Thyroid gland (tissue), 4 donors: ENCODE results near the gene STOX2. TPM values are rescaled to one million over a fixed set of nuclear protein-coding genes. Genes with fewer than 3 reads are reported as not detected.

Experiments used
- DNase-seq, 2 donors: peaks; one replicate each; pipeline ENCODE4 v3.0.0-alpha.2; 2019
- H3K27ac ChIP-seq, 3 donors: fragments of 200-600 bp; sonication (generic); 1 replicate in 2 of 3; 2 replicates in 1 of 3; pipeline ENCODE4 v1.5.1; 2016 to 2019; ENCODE audit warnings: mild to moderate bottlenecking in 1 of 3, moderate library complexity in 1 of 3
- H3K27me3 ChIP-seq: fragments of 200-600 bp; sonication (generic); one replicate; pipeline ENCODE4 v1.5.1; 2019
- H3K36me3 ChIP-seq, 2 donors: fragments of 200-600 bp; sonication (generic); one replicate each; pipeline ENCODE4 v1.5.1; 2016 to 2019
- H3K4me1 ChIP-seq, 2 donors: fragments of 200-600 bp; sonication (generic); one replicate each; pipeline ENCODE4 v1.5.1; 2017 to 2019
- H3K4me3 ChIP-seq, 3 donors: fragments of 200-600 bp; sonication (generic); replicated peaks in 1 of 3; 1 replicate in 2 of 3; 2 replicates in 1 of 3; pipeline ENCODE4 v1.5.1; 2016; ENCODE audit warnings: mild to moderate bottlenecking in 1 of 3
- H3K9me3 ChIP-seq: fragments of 200-600 bp; sonication (generic); one replicate; pipeline ENCODE4 v1.5.1; 2017
- POLR2A ChIP-seq, 2 donors: fragments of 450-650 bp; IDR thresholded peaks; one replicate each; pipeline ENCODE4 v1.6.1; 2017; ENCODE audit warnings: antibody characterized with exemption in 2 of 2, mild to moderate bottlenecking in 2 of 2, moderate library complexity in 1 of 2
- WGBS, 2 donors: methylation state at CpG; one replicate each; pipeline ENCODE4 v1.1.5; 2017; 5-methylcytosine and 5-hydroxymethylcytosine counted together
- intact Hi-C: fragments of 100-400 bp; cut with DNase I; formaldehyde crosslinking; loops from one replicate; pipeline ENCODE4 v1.15.1; 2023
- total RNA-seq, 4 donors: library from RNA; depleted of rRNA; stranded (reverse); fragments of >200 nt; gene quantifications; one replicate each; pipeline ENCODE4 v1.2.3, GENCODE V29; 2016
- TF ChIP-seq, protein P1 (sequence below), 6 experiments: fragments of 200-600 bp in 3 of 6; fragments of 450-650 bp in 3 of 6; sonication (generic) in 3 of 6; IDR thresholded peaks; one replicate each; pipeline ENCODE4 v1.5.1; 2016 to 2019; ENCODE audit warnings: antibody characterized with exemption in 6 of 6, mild to moderate bottlenecking in 2 of 6, inconsistent platforms in 1 of 6, moderate library complexity in 1 of 6

STOX2 gene
- total RNA-seq, 4 donors from 2014 or later = 27.3 to 57.7 (median 43.3) TPM

DNA sequence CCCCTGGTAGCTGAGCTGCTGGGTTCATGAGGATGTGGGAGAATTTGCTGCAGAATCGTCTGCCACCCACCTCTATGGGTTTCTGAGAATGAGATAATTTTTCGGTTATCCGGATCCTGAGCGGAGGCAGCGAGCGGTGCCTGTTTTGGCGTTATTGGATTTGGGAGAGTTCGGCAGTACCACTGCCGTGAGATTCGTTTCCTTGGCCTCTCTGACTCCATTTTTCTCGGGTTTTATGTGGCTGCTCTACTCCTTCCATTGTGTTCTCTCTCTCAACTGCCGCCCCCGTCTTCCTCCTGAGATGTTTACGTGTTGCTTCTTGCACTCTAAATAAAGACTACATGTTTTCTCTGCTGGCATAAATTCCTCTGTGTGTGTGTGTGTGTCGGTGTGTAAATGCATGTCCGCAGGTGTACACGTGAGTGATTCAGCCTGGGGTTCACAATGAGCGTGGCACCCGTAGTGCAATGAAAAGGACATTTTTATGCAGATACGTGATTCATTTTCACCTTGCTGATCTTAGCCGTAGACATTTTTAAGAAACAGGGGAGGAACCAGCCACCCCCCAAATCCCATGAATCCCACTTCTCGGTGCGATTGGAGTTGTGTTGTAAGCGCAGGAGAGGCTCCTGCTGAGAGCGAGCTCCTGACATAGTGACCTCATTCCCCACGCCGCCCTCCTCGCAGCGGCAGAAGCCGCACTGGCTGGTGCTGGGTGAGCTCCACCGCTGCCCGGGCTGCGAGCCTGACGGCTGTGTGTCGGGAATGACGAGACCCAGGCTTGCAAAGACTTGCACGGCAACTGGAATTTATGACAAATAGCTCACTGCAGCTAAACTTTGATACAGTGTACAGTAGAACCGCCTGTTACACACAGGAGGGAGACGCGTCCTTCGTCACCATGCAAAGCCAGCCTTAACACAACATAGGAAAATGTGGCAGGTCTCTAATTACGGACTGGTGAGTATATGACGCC lies 82.2 kb downstream of the STOX2 start:
- TF ChIP-seq, protein P1, sequence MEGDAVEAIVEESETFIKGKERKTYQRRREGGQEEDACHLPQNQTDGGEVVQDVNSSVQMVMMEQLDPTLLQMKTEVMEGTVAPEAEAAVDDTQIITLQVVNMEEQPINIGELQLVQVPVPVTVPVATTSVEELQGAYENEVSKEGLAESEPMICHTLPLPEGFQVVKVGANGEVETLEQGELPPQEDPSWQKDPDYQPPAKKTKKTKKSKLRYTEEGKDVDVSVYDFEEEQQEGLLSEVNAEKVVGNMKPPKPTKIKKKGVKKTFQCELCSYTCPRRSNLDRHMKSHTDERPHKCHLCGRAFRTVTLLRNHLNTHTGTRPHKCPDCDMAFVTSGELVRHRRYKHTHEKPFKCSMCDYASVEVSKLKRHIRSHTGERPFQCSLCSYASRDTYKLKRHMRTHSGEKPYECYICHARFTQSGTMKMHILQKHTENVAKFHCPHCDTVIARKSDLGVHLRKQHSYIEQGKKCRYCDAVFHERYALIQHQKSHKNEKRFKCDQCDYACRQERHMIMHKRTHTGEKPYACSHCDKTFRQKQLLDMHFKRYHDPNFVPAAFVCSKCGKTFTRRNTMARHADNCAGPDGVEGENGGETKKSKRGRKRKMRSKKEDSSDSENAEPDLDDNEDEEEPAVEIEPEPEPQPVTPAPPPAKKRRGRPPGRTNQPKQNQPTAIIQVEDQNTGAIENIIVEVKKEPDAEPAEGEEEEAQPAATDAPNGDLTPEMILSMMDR (IDR thresholded peaks at IDR 0.05) = no peak
- TF ChIP-seq POLR2A (IDR thresholded peaks at IDR 0.05) = no peak
- no peaks in the 10 kb centered on the region for H3K27me3 ChIP-seq

DNA sequence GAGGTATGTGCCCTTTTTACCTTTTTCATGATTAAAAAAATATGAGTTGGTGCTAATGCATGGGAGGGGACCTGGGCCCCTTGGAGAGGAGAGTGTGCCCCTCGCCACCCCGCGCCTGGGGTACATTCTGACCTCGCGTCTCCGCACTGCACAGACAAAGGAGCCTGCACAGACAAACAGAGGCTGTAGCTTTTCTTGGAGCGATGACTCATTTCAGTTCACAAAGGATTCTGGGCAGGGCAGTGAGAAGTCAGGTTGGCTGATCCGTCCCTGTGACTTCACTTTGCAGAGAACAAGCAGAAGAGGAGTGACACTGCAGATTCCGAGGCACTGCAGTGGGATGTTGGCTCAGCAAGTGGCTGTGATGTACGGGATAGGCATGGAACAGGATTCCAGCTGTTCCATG lies 82.9 kb downstream of the STOX2 start:
- H3K27ac ChIP-seq = no peak overlapping the region
- no peaks in the 10 kb centered on the region for H3K27me3 ChIP-seq
- TF ChIP-seq, protein P1 (IDR thresholded peaks at IDR 0.05) = no peak
- TF ChIP-seq POLR2A (IDR thresholded peaks at IDR 0.05) = no peak
- 52 to 67% methylated on average over 10 of the region's 10 CpGs for WGBS, 2 donors
- peaks cover 4 to 12% of the 10 kb centered on the region in 2 donors for H3K4me1 ChIP-seq
- H3K36me3 ChIP-seq = no peaks in the 10 kb centered on the region
- H3K4me3 ChIP-seq = no peak overlapping the region
- intact Hi-C loops = no loop called here
- H3K9me3 ChIP-seq = no peaks in the 10 kb centered on the region
- DNase-seq = peak; percentile 50 to 68

More for the DNA sequence above, 82.2 kb downstream of the STOX2 start:
- Histone ChIP-seq H3K27ac (no peak overlapping the region), H3K4me1 (peaks cover 4 to 12% of the 10 kb centered on the region in 2 donors), H3K4me3 (no peak overlapping the region), H3K9me3 (no peaks in the 10 kb centered on the region), H3K36me3 (no peaks in the 10 kb centered on the region)
- 79% methylated on average over 43 of the region's 43 CpGs for WGBS, 2 donors
- peak; percentile 17 to 41 for DNase-seq
- intact Hi-C loops = no loop called here

DNA sequence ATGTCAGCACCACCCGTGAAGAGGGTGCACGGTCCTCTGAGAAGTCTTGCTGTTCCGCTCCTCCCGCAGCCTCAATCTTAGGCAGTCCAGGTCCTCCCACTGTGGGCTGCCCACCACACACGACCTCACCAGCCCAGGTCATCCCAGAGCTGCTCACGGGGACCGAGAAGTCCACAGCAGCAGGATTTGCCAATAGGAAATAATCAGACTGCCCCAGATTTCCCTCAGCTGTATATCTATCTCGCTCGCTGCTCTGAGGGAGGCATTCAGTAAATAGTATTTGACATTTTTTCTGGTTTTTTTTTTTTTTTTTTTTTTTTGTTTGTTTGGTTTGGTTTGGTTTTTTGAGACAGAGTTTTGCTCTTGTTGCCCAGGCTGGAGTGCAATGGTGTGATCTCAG lies 83.8 kb downstream of the STOX2 start:
- H3K27ac ChIP-seq = no peak overlapping the region
- intact Hi-C loops = no loop called here
- H3K36me3 ChIP-seq = no peaks in the 10 kb centered on the region
- WGBS, 2 donors = 80 to 91% methylated on average over 9 of the region's 9 CpGs
- no peak overlapping the region for H3K4me3 ChIP-seq
- no peak for DNase-seq
- peaks cover 4 to 12% of the 10 kb centered on the region in 2 donors for H3K4me1 ChIP-seq
- H3K9me3 ChIP-seq = no peaks in the 10 kb centered on the region
- no peaks in the 10 kb centered on the region for H3K27me3 ChIP-seq
- TF ChIP-seq POLR2A (IDR thresholded peaks at IDR 0.05) = no peak
- TF ChIP-seq, protein P1 (IDR thresholded peaks at IDR 0.05) = no peak

DNA sequence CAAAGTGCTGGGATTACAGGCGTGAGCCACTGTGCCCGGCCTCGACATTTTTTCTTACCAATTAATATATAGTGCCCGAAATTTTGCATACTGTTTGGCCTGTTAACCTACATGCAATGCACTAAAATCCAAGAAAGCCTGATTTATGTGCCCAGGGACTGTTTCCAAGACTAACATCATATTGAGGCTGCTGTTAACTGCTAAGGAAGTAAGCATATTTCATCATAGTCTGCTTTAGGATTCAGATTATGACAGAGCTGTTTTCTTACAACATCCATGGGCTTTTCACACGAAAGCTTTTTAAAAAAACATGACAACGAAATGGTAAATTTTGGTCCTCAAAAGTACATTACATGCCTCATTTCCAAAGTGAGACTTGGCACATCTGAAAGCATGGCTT lies 84.4 kb downstream of the STOX2 start:
- no peaks in the 10 kb centered on the region for H3K27me3 ChIP-seq
- H3K4me1 ChIP-seq = peaks cover 4 to 12% of the 10 kb centered on the region in 2 donors
- H3K9me3 ChIP-seq = no peaks in the 10 kb centered on the region
- H3K27ac ChIP-seq = no peak overlapping the region
- intact Hi-C loops = no loop called here
- no peak for DNase-seq
- TF ChIP-seq, protein P1 (IDR thresholded peaks at IDR 0.05) = no peak
- no peak for TF ChIP-seq POLR2A (IDR thresholded peaks at IDR 0.05)
- WGBS, 2 donors = 84% methylated on average over 6 of the region's 6 CpGs
- no peaks in the 10 kb centered on the region for H3K36me3 ChIP-seq
- no peak overlapping the region for H3K4me3 ChIP-seq

DNA sequence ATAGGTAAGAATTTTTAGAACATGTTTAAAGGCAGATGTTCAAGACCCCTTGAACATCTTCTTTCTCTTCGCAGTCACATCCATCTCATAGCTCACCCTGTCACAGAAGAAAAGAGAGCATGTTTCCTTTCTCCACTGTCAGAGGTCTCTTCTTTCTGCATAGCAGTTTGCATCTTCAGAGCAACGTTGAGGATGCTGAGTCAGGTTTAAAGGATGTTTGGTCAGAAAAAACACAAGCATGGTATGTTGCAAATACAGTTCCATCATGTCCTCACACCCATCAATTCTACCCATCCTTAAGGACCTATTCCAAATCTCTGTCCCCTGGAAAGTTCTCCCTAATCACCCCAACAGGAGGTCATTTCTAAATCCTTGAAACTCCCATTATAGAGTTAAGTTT lies 84.8 kb downstream of the STOX2 start:
- H3K4me1 ChIP-seq = peaks cover 4 to 12% of the 10 kb centered on the region in 2 donors
- WGBS, 2 donors = 75 to 80% methylated on average over 2 of the region's 2 CpGs
- H3K27me3 ChIP-seq = no peaks in the 10 kb centered on the region
- no peak overlapping the region for H3K27ac ChIP-seq
- H3K36me3 ChIP-seq = no peaks in the 10 kb centered on the region
- intact Hi-C loops = no loop called here
- H3K9me3 ChIP-seq = no peaks in the 10 kb centered on the region
- no peak for DNase-seq
- no peak overlapping the region for H3K4me3 ChIP-seq
- no peak for TF ChIP-seq POLR2A (IDR thresholded peaks at IDR 0.05)
- TF ChIP-seq, protein P1 (IDR thresholded peaks at IDR 0.05) = no peak
